HCT116 (cell line): ENCODE data around the gene SEMA3F.

Experiments used
- CTCF ChIP-seq, 3 experiments: fragments of 200-600 bp in 1 of 3; sonication (generic) in 1 of 3; IDR thresholded peaks in 2 of 3; conservative IDR thresholded peaks in 1 of 3; 2 replicates each; pipeline ENCODE4 v1.5.1; 2012 to 2017; ENCODE audit warnings: low read depth in 2 of 3, low read length in 2 of 3, antibody characterized with exemption in 1 of 3, borderline replicate concordance in 1 of 3, control low read depth in 1 of 3, mild to moderate bottlenecking in 1 of 3, mixed read lengths in 1 of 3, mixed run types in 1 of 3, moderate library complexity in 1 of 3; ENCODE audit not compliant: insufficient read depth in 1 of 3
- EZH2 ChIP-seq: fragments of 200-600 bp; sonication (generic); IDR thresholded peaks from 2 replicates; pipeline ENCODE4 v1.6.1; 2017; ENCODE audit warnings: antibody characterized with exemption, mixed run types
- POLR2AphosphoS5 ChIP-seq: IDR thresholded peaks from 2 replicates; pipeline ENCODE4 v1.6.1; 2011; ENCODE audit warnings: mild to moderate bottlenecking, low read depth, low read length, moderate library complexity
- ZNF274 ChIP-seq: fragments of 200-500 bp; sonication (Bioruptor generic); IDR thresholded peaks from 2 replicates; pipeline ENCODE4 v1.6.1; 2014; ENCODE audit warnings: mild to moderate bottlenecking, low read depth, low read length, inconsistent platforms

- TF ChIP-seq ZNF274 (no peak), CTCF (IDR thresholded peaks at IDR 0.05 in 2 of 3, conservative IDR thresholded peaks at IDR 0.05 in 1 of 3; ENCODE audit: borderline replicate concordance in 1 of 3, insufficient read depth in 1 of 3, low read depth in 2 of 3, low read length in 2 of 3) (no peak), POLR2AphosphoS5 (no peak), EZH2 (no peak)
Measured at GRCh38 chr3:50187750-50188149, 32.6 kb downstream of the SEMA3F start.
